ENCODE results near the gene OR52I1.

Gene OR52I1

GRCh38 chr11:4636962-4637661, 43.3 kb downstream of the OR52I1 start, which contains the start of gene OR51D1:
Gene OR51D1, plus strand, starts transcription at chr11:4637477. Its CDS starts 2,314 bp downstream, at chr11:4639791.
- DNase-seq (ENCODE audit: low read depth in 1 of 2, low spot score in 1 of 2): peak; percentile 28 to 61
- Histone ChIP-seq H3K4me3 (replicated peaks; ENCODE audit: insufficient read depth, low read length) (no peak within 1 kb of the TSS), H3K27ac (replicated peaks) (no peak within 1 kb of the TSS), H3K27me3 (ENCODE audit: insufficient read depth, poor library complexity, severe bottlenecking) (no peaks in the 10 kb centered on the region)
- peak; percentile 98 for TF ChIP-seq CTCF (IDR thresholded peaks at IDR 0.05; ENCODE audit: insufficient read depth, low read length)
- no peak for TF ChIP-seq POLR2AphosphoS5 (IDR thresholded peaks at IDR 0.05; ENCODE audit: low read depth)

- TF ChIP-seq POLR2AphosphoS5 (IDR thresholded peaks at IDR 0.05; ENCODE audit: low read depth): no peak
- no peak for TF ChIP-seq SPI1 (IDR thresholded peaks at IDR 0.05; ENCODE audit: borderline replicate concordance, low read depth)
- no peak for TF ChIP-seq REST (IDR thresholded peaks at IDR 0.05; ENCODE audit: insufficient replicate concordance, low read depth)
- TF ChIP-seq GABPA (IDR thresholded peaks at IDR 0.05; ENCODE audit: low read depth): no peak
- no peak for TF ChIP-seq CTCF (IDR thresholded peaks at IDR 0.05; ENCODE audit: insufficient read depth, low read length)
Observed at GRCh38 chr11:4637662-4638047, 43.8 kb downstream of the OR52I1 start.

GRCh38 chr11:4639931-4640330, 46.1 kb downstream of the OR52I1 start:
- Histone ChIP-seq H3K27me3 (ENCODE audit: insufficient read depth, poor library complexity, severe bottlenecking) (no peaks in the 10 kb centered on the region), H3K4me3 (replicated peaks; ENCODE audit: insufficient read depth, low read length) (no peak overlapping the region), H3K27ac (replicated peaks) (no peak overlapping the region)
- no peak for DNase-seq (ENCODE audit: low read depth in 1 of 2, low spot score in 1 of 2)
- TF ChIP-seq SPI1 (IDR thresholded peaks at IDR 0.05; ENCODE audit: borderline replicate concordance, low read depth) (no peak), GABPA (IDR thresholded peaks at IDR 0.05; ENCODE audit: low read depth) (no peak), CTCF (IDR thresholded peaks at IDR 0.05; ENCODE audit: insufficient read depth, low read length) (no peak), REST (IDR thresholded peaks at IDR 0.05; ENCODE audit: insufficient replicate concordance, low read depth) (no peak)

More at GRCh38 chr11:4637662-4638047, 43.8 kb downstream of the OR52I1 start:
- no peak overlapping the region for H3K27ac ChIP-seq (replicated peaks)
- no peaks in the 10 kb centered on the region for H3K27me3 ChIP-seq (ENCODE audit: insufficient read depth, poor library complexity, severe bottlenecking)
- DNase-seq (ENCODE audit: low read depth in 1 of 2, low spot score in 1 of 2): no peak
- no peak overlapping the region for H3K4me3 ChIP-seq (replicated peaks; ENCODE audit: insufficient read depth, low read length)

GRCh38 chr11:4641501-4641900, 47.7 kb downstream of the OR52I1 start:
- Histone ChIP-seq H3K27me3 (ENCODE audit: insufficient read depth, poor library complexity, severe bottlenecking) (peaks cover 1% of the 10 kb centered on the region), H3K4me3 (replicated peaks; ENCODE audit: insufficient read depth, low read length) (no peak overlapping the region), H3K27ac (replicated peaks) (no peak overlapping the region)
- TF ChIP-seq REST (IDR thresholded peaks at IDR 0.05; ENCODE audit: insufficient replicate concordance, low read depth) (no peak), SPI1 (IDR thresholded peaks at IDR 0.05; ENCODE audit: borderline replicate concordance, low read depth) (no peak), POLR2AphosphoS5 (IDR thresholded peaks at IDR 0.05; ENCODE audit: low read depth) (no peak), GABPA (IDR thresholded peaks at IDR 0.05; ENCODE audit: low read depth) (no peak), CTCF (IDR thresholded peaks at IDR 0.05; ENCODE audit: insufficient read depth, low read length) (no peak)
- no peak for DNase-seq (ENCODE audit: low read depth in 1 of 2, low spot score in 1 of 2)
